ENCODE measurements around the gene ETF1. TPM values are rescaled to one million over a fixed set of nuclear protein-coding genes. Genes with fewer than 3 reads are reported as not detected.
A peak's percentile ranks its signal among the peaks of the same experiment; 100 is the strongest.

ETF1 gene
- total and polyA plus RNA-seq, 9 of the 15 experiments (the other 6 are each of a cell fraction or from before 2014, with no cell fraction given), result 53.7 to 209 (median 164) TPM

- TF ChIP-seq MCM5 (IDR thresholded peaks at IDR 0.05; ENCODE audit: low read depth) (no peak), FOXA1 (IDR thresholded peaks at IDR 0.05; ENCODE audit: borderline replicate concordance) (no peak), THAP12 (CRISPR knock-in tag; IDR thresholded peaks at IDR 0.05) (no peak; the same call in 1 of the 2 replicates), IFI16 (CRISPR knock-in tag; IDR thresholded peaks at IDR 0.05) (no peak), ZNF124 (CRISPR knock-in tag; IDR thresholded peaks at IDR 0.05) (no peak), SNRNP70 (optimal IDR thresholded peaks at IDR 0.05; ENCODE audit: low read depth, low read length) (no peak), ERF (CRISPR knock-in tag; IDR thresholded peaks at IDR 0.05) (no peak), ZFX (CRISPR knock-in tag; IDR thresholded peaks at IDR 0.05) (peak; percentile 86), TRIM28 (IDR thresholded peaks at IDR 0.05) (no peak), ZNF561 (CRISPR knock-in tag; conservative IDR thresholded peaks at IDR 0.05) (no peak), CSDE1 (IDR thresholded peaks at IDR 0.05) (no peak), ZNF655 (CRISPR knock-in tag; IDR thresholded peaks at IDR 0.05) (no peak), PTTG1 (tag; IDR thresholded peaks at IDR 0.05; ENCODE audit: low read depth) (no peak), EWSR1 (IDR thresholded peaks at IDR 0.05; ENCODE audit: borderline replicate concordance, low read depth, partially characterized antibody) (no peak), TCF3 (CRISPR knock-in tag; IDR thresholded peaks at IDR 0.05) (peak; percentile 65), ZNF778 (CRISPR knock-in tag; IDR thresholded peaks at IDR 0.05) (no peak), CBX3 (IDR thresholded peaks at IDR 0.05; ENCODE audit: borderline replicate concordance in 1 of 2, low read length in 2 of 2) (no peak), MAFF (IDR thresholded peaks at IDR 0.05; ENCODE audit: low read length) (no peak), KAT2B (IDR thresholded peaks at IDR 0.05; ENCODE audit: low read depth, low read length) (no peak), ZNF586 (CRISPR knock-in tag; conservative IDR thresholded peaks at IDR 0.05) (no peak)
- TF ChIP-seq, protein P1, sequence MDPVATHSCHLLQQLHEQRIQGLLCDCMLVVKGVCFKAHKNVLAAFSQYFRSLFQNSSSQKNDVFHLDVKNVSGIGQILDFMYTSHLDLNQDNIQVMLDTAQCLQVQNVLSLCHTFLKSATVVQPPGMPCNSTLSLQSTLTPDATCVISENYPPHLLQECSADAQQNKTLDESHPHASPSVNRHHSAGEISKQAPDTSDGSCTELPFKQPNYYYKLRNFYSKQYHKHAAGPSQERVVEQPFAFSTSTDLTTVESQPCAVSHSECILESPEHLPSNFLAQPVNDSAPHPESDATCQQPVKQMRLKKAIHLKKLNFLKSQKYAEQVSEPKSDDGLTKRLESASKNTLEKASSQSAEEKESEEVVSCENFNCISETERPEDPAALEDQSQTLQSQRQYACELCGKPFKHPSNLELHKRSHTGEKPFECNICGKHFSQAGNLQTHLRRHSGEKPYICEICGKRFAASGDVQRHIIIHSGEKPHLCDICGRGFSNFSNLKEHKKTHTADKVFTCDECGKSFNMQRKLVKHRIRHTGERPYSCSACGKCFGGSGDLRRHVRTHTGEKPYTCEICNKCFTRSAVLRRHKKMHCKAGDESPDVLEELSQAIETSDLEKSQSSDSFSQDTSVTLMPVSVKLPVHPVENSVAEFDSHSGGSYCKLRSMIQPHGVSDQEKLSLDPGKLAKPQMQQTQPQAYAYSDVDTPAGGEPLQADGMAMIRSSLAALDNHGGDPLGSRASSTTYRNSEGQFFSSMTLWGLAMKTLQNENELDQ (CRISPR knock-in tag; IDR thresholded peaks at IDR 0.05; ENCODE audit: borderline replicate concordance), result no peak
- TF ChIP-seq, protein P2, sequence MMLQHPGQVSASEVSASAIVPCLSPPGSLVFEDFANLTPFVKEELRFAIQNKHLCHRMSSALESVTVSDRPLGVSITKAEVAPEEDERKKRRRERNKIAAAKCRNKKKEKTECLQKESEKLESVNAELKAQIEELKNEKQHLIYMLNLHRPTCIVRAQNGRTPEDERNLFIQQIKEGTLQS (IDR thresholded peaks at IDR 0.05), result no peak
- TF ChIP-seq, protein P2 (CRISPR knock-in tag; conservative IDR thresholded peaks at IDR 0.05), result peak; percentile 71
Measured at GRCh38 chr5:138464388-138465260, 78.4 kb downstream of the ETF1 start (continued).
